ENCODE results near the gene ZFYVE19. TPM values are rescaled to one million over a fixed set of nuclear protein-coding genes. Genes with fewer than 3 reads are reported as not detected.
A peak's percentile ranks its signal among the peaks of the same experiment; 100 is the strongest.

Gene ZFYVE19
- total and polyA plus RNA-seq, 2 of the 13 experiments (the other 11 are each of a cell fraction or from before 2014, with no cell fraction given), result 23.3 to 44.0 TPM

DNA sequence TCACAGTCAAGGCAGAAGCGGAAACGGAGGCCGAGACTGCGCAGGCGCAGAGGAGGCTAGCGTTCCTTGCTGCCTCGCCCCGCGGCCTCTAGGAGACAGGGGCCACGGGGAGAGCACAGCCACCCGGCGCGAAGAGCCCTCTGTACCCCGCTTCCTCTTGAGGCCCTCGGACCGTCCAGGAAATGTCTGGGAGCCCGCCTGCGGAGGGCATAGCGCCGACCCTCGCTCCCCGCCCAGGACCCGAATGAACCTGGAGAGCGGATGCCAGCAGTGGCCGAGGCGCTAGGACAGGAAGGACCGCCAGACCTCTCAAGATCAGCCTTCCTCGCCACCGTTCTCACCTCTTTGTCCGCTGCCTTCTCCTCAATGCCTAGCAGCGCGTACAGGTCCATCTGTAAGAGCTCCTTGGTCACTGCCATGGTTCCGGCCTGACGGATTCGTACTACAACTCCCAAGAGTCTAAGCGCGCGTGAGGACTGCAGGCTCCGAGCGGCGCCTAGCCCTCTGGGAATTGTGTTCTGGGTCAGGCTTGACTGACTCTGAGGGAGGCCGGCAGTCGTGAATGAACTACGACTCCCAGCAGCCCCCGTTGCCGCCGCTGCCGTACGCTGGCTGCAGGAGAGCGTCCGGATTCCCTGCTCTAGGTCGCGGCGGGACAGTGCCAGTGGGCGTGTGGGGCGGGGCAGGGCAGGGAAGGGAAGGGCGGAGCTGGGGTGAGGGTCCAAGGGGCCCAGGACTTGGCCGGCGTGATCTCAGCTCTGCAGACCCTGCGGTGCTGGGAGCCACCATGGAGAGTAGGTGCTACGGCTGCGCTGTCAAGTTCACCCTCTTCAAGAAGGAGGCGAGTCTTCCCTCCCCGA is at the start of gene ZFYVE19, which contains the start of gene DNAJC17 (continued):
- TF ChIP-seq, protein P1, sequence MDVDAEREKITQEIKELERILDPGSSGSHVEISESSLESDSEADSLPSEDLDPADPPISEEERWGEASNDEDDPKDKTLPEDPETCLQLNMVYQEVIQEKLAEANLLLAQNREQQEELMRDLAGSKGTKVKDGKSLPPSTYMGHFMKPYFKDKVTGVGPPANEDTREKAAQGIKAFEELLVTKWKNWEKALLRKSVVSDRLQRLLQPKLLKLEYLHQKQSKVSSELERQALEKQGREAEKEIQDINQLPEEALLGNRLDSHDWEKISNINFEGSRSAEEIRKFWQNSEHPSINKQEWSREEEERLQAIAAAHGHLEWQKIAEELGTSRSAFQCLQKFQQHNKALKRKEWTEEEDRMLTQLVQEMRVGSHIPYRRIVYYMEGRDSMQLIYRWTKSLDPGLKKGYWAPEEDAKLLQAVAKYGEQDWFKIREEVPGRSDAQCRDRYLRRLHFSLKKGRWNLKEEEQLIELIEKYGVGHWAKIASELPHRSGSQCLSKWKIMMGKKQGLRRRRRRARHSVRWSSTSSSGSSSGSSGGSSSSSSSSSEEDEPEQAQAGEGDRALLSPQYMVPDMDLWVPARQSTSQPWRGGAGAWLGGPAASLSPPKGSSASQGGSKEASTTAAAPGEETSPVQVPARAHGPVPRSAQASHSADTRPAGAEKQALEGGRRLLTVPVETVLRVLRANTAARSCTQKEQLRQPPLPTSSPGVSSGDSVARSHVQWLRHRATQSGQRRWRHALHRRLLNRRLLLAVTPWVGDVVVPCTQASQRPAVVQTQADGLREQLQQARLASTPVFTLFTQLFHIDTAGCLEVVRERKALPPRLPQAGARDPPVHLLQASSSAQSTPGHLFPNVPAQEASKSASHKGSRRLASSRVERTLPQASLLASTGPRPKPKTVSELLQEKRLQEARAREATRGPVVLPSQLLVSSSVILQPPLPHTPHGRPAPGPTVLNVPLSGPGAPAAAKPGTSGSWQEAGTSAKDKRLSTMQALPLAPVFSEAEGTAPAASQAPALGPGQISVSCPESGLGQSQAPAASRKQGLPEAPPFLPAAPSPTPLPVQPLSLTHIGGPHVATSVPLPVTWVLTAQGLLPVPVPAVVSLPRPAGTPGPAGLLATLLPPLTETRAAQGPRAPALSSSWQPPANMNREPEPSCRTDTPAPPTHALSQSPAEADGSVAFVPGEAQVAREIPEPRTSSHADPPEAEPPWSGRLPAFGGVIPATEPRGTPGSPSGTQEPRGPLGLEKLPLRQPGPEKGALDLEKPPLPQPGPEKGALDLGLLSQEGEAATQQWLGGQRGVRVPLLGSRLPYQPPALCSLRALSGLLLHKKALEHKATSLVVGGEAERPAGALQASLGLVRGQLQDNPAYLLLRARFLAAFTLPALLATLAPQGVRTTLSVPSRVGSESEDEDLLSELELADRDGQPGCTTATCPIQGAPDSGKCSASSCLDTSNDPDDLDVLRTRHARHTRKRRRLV (CRISPR knock-in tag; IDR thresholded peaks at IDR 0.05), result peak; percentile 84
- TF ChIP-seq DRAP1 (CRISPR knock-in tag; IDR thresholded peaks at IDR 0.05) (peak; percentile 85), ZNF75D (CRISPR knock-in tag; IDR thresholded peaks at IDR 0.05; ENCODE audit: borderline replicate concordance) (no peak), PAX8 (CRISPR knock-in tag; IDR thresholded peaks at IDR 0.05; ENCODE audit: borderline replicate concordance) (no peak), HES4 (CRISPR knock-in tag; IDR thresholded peaks at IDR 0.05; ENCODE audit: borderline replicate concordance) (peak; percentile 93), PHB2 (IDR thresholded peaks at IDR 0.05; ENCODE audit: partially characterized antibody) (no peak), IKZF5 (CRISPR knock-in tag; IDR thresholded peaks at IDR 0.05) (peak; percentile 58; the same call in 1 of the 2 replicates), NFYC (CRISPR knock-in tag; IDR thresholded peaks at IDR 0.05) (peak; percentile 56), ZSCAN22 (CRISPR knock-in tag; IDR thresholded peaks at IDR 0.05) (no peak), ZNF232 (CRISPR knock-in tag; IDR thresholded peaks at IDR 0.05; ENCODE audit: borderline replicate concordance) (peak; percentile 89; the same call in 1 of the 2 replicates), SUZ12 (IDR thresholded peaks at IDR 0.05; ENCODE audit: low read depth, low read length) (peak; percentile 89), ATF4 (CRISPR knock-in tag; IDR thresholded peaks at IDR 0.05) (no peak), FOXK2 (IDR thresholded peaks at IDR 0.05) (no peak), ZNF629 (CRISPR knock-in tag; conservative IDR thresholded peaks at IDR 0.05) (no peak), TGIF2 (CRISPR knock-in tag; IDR thresholded peaks at IDR 0.05) (no peak; the same call in 1 of the 2 replicates)
- TF ChIP-seq, protein P2, sequence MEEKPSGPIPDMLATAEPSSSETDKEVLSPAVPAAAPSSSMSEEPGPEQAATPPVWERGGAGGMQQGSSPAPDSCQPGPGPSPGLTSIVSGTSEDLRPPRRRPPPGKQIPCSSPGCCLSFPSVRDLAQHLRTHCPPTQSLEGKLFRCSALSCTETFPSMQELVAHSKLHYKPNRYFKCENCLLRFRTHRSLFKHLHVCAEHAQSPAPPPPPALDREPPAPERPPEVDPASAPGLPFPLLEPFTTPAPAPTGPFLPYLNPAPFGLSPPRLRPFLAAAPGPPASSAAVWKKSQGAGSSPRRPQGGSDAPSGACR (CRISPR knock-in tag; IDR thresholded peaks at IDR 0.05), result peak; percentile 55; the same call in 1 of the 2 replicates
- TF ChIP-seq, protein P3, sequence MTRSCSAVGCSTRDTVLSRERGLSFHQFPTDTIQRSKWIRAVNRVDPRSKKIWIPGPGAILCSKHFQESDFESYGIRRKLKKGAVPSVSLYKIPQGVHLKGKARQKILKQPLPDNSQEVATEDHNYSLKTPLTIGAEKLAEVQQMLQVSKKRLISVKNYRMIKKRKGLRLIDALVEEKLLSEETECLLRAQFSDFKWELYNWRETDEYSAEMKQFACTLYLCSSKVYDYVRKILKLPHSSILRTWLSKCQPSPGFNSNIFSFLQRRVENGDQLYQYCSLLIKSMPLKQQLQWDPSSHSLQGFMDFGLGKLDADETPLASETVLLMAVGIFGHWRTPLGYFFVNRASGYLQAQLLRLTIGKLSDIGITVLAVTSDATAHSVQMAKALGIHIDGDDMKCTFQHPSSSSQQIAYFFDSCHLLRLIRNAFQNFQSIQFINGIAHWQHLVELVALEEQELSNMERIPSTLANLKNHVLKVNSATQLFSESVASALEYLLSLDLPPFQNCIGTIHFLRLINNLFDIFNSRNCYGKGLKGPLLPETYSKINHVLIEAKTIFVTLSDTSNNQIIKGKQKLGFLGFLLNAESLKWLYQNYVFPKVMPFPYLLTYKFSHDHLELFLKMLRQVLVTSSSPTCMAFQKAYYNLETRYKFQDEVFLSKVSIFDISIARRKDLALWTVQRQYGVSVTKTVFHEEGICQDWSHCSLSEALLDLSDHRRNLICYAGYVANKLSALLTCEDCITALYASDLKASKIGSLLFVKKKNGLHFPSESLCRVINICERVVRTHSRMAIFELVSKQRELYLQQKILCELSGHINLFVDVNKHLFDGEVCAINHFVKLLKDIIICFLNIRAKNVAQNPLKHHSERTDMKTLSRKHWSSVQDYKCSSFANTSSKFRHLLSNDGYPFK (CRISPR knock-in tag; IDR thresholded peaks at IDR 0.05; ENCODE audit: borderline replicate concordance), result peak; percentile 77; the same call in 1 of the 2 replicates

Measured in HepG2 (cell line).